Cerebellar cortex (tissue), 1 donor: ENCODE data around the gene DCC.
A peak's percentile ranks its signal among the peaks of the same experiment; 100 is the strongest.

Experiments
- DNase-seq: peaks from one replicate; pipeline ENCODE4 v3.0.0-alpha.2; 2015; ENCODE audit warnings: low spot score

DCC gene

GRCh38 chr18:52598921-52599320 lies 258.9 kb downstream of the DCC start:
- no peak for DNase-seq

- no peak for DNase-seq
Observed at GRCh38 chr18:52602820-52603219, 262.8 kb downstream of the DCC start.

GRCh38 chr18:52605345-52605744 lies 265.3 kb downstream of the DCC start:
- DNase-seq = no peak

GRCh38 chr18:52607985-52608384 lies 268.0 kb downstream of the DCC start:
- no peak for DNase-seq

- no peak for DNase-seq
Observed at GRCh38 chr18:52610451-52611115, 270.6 kb downstream of the DCC start.

GRCh38 chr18:52612406-52612805 lies 272.4 kb downstream of the DCC start:
- DNase-seq = no peak

GRCh38 chr18:52615321-52615720 lies 275.3 kb downstream of the DCC start:
- DNase-seq = no peak

- no peak for DNase-seq
Observed at GRCh38 chr18:52615943-52616342, 275.9 kb downstream of the DCC start.

- DNase-seq = no peak
Observed at GRCh38 chr18:52617931-52618330, 277.9 kb downstream of the DCC start.

- no peak for DNase-seq
Observed at GRCh38 chr18:52620926-52621439, 281.0 kb downstream of the DCC start.

- DNase-seq = no peak
Observed at GRCh38 chr18:52624702-52625101, 284.7 kb downstream of the DCC start.

GRCh38 chr18:52636536-52636935 lies 296.5 kb downstream of the DCC start:
- no peak for DNase-seq

- DNase-seq = no peak
Observed at GRCh38 chr18:52648201-52648600, 308.2 kb downstream of the DCC start.

- no peak for DNase-seq
Observed at GRCh38 chr18:52652391-52652790, 312.4 kb downstream of the DCC start.

GRCh38 chr18:52657043-52657805 lies 317.2 kb downstream of the DCC start:
- peak; percentile 22 for DNase-seq

- DNase-seq = no peak
Observed at GRCh38 chr18:52667463-52668065, 327.6 kb downstream of the DCC start.

GRCh38 chr18:52670896-52671295 lies 330.9 kb downstream of the DCC start:
- no peak for DNase-seq

- no peak for DNase-seq
Observed at GRCh38 chr18:52678034-52678433, 338.0 kb downstream of the DCC start.

GRCh38 chr18:52678551-52678950 lies 338.6 kb downstream of the DCC start:
- DNase-seq = no peak

- no peak for DNase-seq
Observed at GRCh38 chr18:52679354-52679753, 339.4 kb downstream of the DCC start.

- no peak for DNase-seq
Observed at GRCh38 chr18:52682260-52682659, 342.3 kb downstream of the DCC start.

GRCh38 chr18:52685316-52685715 lies 345.3 kb downstream of the DCC start:
- DNase-seq = no peak

- DNase-seq = no peak
Observed at GRCh38 chr18:52691841-52692240, 351.8 kb downstream of the DCC start.
